DMS114 treated with DMSO at 0.1 percent for 48 hours (cell line): ENCODE measurements around the gene POLR1A.

Source experiments
- DNase-seq: peaks from one replicate; lab custom pipeline; 2025; ENCODE audit not compliant: unreplicated experiment; lab: John Stamatoyannopoulos, UW

The POLR1A gene

DNA sequence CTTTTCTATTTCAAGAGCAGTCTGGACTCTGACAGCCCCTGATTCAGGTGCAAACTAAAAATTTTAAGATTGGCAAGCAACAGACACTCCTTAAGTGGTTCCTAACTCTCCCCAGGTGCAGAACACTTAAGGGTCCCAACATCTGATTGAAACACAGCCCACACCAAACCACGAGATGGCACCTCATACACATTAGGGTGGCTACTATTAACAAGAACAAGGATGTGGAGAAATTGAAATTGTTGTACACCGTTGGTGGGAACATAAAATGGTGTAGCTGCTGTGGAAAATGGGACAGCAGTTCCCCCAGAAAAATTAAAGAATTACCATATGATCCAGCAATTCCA, 82.3 kb downstream of the POLR1A start:
- no peak for DNase-seq

DNA sequence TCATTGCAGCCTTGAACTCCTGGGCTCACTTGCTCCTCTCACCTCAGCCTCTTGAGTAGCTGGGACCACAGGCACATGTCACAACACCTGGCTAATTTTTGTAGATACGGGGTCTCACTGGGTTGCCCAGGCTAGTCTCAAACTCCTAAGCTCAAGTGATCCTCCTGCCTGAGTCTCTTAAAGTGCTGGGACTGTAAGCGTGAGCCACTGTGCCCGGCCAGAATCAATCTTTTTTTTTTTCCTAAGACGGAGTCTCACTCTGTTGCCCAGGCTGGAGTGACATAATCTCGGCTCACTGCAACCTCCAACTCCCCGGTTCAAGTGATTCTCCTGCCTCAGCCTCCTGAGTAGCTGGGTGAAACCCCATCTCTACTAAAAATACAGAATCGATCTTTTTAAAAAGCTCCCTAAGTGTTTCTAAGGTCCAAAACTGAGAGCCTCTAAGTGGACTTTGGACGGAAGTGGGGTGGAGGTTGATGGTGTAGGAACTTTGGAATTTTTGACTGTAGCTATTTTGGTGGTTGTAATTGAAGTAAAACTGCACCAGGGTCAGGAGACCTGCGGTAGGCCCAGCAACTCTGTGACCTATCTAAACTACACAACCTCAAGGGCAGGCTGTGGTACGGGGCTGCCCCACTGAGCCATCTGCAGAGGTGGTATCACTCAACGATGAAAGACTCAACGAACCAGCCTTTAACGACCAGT, 82.9 kb downstream of the POLR1A start:
- no peak for DNase-seq

DNA sequence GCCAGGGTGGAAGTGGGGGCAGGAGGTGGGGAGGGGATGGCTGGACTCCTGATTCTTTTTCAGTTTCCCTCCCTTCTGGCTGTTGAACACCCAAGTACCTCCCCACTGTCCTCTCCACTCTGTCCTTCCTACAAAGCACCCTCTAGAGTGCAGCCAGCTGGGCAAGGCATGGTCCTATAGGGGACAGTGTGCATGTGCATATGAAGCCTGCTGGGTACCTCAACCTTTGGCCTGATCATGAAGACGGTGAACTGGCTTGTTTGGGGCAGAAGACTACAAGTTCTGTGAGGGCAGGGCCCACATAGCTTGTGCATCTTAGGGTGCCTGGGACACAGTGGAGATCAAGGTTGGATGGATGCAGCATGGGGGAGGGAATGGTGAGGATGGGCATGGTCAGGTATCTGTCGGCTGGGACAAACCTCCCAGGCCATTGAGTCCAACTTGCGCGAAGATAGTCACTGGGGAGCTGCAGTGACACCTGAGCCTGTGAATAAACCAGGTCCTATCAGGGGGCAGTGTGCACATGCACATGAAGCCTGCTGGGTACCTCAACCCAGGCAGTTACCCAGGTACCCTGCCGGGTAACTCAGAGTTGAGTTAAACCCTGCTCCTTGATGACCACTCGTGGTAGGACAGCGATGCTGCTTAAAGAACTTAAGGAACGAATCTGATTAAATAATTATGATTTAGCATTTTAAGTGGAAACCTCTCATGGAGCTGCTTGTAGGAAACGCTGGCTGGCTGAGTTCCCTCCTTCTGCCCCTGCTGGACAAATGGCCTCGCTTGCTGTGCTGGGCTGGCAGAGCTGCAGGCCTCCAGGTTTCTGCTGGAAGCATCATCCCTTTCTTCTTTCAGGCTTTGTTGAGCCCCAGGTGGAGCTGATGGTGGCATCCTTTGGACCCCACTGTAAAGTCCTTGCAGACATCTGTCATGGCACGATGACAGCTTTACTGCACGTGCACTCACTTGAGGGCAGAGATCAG, 84.0 kb downstream of the POLR1A start:
- DNase-seq: no peak

DNA sequence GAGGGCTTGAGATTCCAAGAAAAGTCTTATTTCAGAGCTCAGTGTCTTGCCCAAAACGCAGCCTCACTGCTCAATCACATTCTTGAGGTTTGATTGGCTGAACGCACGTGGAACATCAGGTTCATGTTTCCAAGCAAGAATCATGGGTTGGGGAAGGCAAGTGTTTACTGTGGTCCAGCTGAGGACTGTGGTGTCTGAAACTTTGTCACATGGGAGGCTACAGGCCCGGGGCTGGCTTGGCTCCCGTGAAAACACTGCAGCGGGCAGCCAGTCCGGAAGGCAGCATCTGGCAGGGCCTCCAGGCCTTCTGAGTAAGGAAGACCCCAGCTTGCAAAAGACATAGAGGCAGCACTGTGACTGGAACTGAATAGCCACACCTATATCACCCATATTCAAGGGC, 84.7 kb downstream of the POLR1A start:
- DNase-seq: no peak

DNA sequence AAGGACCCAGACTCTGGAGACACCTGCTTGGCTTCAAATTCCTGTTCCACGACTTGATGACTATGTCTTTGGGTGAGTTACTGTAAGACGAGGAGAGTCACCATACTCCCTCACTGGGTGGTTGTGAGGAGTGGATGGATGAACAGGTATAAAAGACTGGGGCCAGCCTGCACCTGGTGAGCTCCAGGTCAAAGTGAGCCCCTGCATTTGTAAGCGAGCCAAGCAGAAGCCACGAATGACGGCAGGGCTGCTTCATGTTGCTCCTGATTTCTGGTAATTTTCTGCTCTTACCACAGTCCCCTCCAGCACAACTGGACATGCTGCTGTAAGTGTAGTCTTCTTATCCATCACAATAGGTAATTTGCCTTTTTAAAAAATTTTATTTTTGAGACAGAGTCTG, 86.6 kb downstream of the POLR1A start:
- DNase-seq: no peak

DNA sequence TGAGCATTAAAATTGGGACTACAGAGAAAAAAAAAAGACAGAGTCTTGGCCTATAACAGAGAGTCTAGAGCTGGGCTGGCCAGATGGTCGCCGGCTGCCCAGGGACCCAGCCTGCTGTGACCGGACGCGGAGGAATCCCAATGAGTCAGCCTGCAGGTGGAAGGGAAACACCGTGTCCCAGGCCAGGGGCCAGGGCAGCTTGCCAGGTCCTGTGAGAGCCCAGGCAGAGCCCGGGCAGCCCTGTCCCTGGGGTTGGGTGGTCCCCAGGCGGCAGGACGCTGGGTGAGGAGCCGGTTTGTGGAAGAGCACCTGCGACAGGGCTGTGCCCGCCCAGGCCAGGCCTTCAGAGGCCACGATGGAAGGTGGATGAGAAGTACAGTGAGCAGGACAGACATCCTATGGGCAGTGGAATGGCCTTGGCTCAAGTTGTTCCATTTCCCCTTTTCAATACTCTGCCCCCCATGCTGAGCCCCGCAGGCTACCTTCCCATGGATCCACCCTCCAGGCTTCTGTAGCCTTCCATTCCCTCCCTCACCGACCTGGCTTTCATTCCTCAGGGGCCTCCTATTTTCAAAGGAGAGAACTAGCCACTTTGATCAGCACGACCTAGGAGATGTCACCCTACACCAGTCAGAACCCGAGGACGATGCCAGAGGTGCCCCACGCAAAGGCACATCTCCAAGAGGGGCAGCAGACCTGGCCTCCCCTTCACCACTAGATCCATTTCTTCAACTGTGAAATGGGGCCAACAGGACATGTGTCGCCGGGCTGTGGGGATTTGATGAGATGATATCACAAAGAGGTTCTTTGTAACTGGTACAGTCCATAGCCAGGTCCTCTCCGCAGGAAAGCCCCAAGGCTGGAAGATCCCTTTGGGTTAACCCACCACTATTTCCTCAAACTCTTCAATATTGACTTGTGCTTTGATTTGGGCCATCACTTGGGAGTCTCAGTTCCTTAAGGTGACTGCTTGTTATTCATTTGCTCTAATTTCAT, 87.5 kb downstream of the POLR1A start:
- no peak for DNase-seq

DNA sequence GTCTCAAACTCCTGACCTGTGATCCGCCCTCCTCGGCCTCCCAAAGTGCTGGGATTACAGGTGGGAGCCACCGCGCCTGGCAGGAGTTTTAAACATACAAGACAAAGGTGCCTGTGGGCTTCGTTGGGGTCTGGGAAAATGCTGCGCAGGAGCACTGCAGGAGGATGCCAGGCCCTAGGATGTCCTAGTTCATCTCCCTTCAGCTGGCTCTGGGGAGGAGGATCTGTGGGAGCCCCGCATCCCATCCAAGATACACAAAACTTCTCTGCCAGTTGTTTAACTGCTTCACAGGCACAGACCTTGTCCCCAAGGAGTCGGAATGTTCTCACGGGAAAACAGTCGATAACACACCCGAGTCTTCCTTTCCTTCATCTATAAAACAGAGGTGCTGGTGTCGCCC, 89.1 kb downstream of the POLR1A start:
- DNase-seq: no peak

DNA sequence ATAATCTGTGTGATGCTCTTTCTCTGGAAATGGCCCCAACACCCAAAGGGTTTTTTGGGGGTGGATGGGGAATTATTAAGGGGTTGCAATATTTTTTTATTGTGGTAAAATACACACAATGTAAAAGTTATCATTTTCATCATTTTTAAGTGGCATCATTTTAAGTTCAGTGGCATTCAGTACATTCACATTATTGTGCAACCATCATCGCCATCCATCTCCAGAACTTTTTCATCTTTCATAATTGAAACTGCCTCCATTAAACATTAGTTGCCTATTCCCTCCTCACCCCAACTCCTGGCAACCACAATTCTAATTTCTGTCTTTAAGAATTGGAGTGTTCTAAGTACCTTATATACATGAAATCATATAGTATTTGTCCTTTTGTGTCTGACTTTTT, 90.0 kb downstream of the POLR1A start:
- no peak for DNase-seq

DNA sequence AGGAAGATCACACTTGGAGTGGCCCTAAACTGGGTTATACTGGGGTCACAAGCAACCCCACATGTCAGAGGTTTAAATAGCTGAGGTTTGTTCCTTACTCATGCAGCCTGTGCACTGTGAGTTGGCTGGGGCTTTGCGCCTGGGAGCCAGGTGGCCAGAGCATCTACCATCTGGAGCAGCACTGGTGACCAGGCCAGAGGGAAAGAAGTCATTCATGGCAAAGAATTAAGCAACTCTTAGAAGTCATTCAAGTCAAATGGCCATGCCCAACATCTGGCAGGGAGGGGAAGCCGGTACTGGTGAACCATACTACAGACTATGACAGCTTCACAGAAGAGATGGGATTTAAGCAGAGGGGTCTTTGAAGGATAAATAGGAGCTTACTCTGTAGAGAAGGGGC, 90.7 kb downstream of the POLR1A start:
- DNase-seq: no peak

DNA sequence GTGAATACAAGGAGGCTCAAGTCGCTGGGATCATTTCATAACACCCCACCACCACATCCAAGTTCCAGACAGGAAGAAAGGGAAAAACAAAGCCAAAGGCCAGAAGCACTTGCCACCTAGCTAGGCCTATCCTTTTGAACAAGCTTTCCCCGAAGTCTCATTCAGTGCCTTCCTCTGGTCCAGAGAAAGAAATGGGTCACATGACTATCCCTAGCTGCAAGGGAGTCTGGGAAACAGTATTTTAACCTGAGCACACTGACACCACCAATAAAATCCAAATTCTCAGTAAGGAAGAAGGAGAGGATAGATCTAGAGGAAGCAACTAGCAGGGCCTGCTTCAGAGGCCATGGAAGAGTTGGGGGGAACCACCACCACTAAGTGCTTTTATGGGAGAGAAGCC, 91.2 kb downstream of the POLR1A start:
- DNase-seq: no peak

DNA sequence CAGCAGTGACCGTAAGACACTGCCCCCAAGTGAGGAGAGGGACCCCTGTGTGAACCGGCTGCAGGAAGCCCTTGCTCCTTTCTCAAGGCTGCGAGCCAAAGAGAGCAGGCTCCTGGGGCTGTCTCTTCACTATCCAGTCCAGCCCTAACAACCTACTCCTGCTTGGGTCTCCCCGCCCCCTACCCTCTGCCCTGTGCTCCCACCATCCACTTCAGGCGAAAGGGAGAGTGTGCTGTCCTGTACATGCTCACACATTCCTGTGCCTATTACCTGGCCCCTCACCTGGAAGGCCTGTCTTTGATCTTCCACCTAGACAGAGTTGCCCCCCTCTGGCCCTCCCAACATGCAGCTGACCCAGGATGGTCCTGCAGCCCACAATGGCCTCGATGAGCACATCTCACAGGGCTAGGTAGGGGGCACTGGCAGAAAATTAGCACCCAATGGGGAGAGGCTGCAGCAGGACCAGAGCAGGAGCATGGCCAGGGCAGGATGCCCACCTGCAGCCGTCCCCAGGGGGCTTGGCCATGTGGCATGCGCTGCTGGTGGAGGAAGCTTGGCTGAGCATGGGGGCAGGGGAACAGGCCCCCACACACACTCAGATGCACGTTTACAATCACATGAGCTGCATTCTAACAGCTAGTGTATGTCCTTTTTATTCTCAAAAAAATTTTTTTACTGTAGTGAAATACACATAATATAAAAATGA, 93.5 kb downstream of the POLR1A start:
- no peak for DNase-seq

DNA sequence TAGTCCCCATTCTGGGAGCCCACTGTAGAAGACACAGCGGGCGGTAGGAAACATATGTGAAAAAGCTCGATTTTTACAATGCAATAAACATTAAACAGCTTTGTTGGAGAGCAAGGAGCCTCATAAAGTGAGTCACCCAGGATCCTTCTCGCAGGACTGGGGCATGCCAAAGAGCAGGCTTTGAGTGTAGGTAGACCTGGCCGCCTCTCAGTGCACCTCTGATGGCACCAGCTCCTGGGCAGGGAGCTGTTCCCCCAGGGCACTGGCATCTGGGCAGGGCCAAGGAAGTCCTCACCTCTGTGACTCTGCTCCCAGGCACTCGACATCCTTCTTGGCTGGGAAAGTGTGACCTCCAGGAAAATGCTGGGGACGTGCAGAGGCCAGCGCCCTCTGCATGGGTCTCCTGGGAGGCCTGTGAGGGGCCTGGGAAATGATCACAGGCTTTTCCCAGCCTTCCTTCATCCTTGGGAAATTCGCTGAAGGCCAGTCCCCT, 94.2 kb downstream of the POLR1A start:
- no peak for DNase-seq

DNA sequence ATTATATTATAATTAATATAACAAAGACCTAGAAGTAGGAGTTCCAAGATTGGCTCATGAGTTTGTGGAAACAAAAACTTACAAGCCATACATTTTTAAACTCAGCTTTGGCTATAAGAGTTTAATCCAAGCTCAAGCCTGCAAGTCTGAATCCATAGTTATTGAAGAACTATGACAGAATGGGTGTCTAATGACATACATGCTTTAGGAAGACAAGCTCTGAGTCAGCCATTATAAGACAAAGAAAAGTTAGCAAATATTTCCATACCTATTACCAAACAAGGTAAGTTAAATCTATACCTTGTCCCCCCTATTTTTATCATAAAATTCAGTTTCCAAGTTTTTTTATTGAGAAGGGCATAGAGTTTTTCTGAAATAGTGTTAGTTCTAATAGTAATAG, 95.6 kb downstream of the POLR1A start:
- no peak for DNase-seq

DNA sequence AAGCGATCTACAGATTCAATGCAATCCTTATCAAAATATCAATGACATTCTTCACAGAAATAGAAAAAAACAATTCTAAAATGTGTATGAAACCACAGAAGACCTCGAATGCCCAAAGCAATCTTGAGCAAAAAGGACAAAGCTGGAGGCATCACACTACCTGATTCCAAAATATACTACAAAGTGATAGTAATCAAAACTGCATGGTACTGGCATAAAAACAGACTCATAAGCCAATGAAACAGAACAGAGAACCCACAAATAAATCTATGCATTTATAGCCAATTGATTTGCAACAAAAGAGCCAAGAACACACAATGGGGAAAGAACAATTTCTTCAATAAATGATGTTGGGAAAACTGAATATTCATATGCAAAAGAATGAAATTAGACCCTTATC, 99.2 kb downstream of the POLR1A start:
- DNase-seq: no peak

DNA sequence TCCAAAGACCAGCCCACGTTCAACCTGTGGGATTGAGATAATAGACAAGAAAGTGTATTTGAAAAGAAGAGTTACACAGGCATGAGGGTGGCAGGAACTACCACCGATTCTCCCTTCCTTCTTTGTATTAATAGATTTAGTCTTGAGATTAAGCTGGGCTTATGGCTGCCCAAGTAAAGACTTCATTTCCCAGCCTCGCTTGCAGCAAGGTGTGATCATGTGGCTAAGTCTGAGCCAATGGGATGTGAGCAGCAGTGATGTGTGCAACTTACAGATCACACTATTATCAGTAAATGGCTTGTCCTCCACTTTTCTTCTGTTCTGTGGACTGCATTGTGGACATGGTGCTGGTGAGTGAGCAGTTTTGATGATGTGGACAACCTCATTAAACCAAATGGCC, 101.7 kb downstream of the POLR1A start:
- DNase-seq: no peak

DNA sequence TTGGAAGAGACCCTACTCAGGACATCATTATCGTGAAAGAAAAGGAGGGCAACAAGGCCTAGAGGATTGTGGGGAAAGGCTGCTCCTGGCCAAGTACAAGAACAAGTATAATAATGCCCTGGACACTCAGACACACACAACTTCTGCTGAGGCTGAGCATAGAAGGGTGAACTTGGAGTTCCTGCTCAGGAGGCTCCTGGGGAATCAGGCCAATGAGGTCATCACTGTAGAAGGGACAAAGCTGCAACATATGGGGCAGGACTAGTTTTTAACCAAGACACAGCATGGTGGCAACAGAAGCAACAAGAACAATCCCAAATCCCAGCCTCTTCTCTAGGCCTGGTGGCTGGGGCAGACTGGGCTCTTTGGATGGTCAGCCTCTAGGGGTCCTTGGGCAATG, 102.6 kb downstream of the POLR1A start:
- DNase-seq: no peak

DNA sequence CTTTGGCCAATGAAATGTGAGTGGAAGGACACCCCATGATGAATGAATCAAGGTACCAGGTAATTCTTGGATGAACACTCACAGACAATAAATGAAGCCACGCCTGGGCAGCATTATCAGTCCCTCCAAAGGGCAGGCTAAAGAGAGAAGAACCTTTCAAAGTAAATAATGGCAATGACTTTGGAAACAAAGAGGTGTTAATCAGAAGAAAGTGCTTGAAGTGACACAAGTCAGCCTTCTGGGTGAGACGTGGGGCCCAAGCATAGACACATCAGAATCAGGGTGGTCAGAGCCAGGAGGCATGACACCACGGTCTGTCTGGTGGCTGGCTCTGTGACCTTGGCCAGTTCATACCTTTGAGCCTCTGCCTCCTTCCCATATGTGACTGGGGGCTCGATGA, 103.3 kb downstream of the POLR1A start:
- DNase-seq: no peak

DNA sequence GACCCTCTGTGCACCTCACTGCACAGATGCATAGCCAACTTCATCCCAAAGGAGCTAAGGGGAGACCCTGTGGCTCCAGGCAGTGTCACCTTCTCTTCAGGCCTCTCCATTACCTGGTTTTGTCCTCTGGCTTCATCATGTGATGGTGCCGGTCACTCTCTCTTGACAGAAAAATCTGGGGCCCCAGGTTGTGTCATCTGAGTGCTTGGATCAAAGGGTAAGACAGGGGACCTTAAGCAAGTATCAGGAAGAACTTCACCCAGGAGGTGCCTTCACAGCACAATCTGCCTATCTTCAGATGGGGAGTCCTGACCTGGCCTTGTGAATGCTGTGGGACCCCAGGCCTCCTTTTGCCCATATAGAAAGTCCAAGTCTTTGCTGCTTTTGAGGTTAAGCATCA, 104.4 kb downstream of the POLR1A start:
- no peak for DNase-seq

DNA sequence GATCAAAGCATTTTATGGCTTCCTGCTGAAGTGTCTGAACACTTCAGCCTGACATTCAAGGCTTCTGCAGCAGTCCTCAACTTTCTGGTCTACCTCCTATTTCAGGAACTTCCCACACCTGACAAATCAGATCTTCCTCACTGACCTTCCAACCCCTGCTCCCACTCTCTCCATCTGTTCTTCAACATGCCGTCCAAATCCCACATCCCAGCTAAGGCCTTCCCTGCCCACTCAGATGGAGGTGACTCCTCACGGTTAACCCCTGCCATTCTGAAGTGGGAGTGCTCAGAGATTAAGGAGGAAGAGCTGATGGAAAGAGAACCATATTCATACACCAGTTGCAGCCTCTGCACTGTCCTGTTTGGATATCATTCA, 104.8 kb downstream of the POLR1A start:
- no peak for DNase-seq

DNA sequence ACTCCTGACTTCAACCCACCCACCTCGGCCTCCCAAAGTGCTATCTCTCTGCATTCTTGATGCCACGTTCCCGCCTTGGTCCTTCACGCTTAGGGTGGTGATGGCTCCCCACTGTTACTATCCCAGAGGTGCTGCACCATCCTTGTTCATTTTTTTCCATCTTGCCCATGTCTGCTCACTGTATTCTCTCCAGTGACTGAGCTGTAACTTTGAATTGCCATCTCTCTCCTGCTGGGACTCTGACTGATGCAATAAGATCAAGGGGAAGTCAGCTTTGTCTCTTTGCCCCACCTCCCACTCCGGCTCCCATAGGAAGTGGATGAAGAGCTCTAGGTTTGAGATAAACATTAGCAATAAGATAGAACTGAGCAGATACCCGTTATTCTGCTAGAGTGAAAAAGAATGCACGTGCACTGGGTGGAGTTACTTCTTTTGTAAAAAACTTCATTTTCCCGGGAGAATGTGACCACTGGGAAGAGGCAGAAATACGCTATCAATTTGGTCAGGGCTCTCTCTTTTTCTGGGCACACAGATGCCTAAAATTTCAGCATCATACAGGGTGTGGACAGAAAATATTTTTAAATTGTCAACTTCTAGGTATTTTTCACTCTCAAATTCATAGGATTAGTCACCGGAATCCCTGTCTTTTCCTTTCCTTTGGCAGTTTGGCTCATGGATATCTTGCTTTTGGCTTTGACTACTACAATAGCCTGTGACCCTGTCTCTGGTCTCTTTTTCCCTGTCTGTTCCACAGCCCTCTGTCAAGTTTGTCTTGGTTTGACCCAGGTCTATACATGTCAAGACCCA, 105.4 kb downstream of the POLR1A start:
- no peak for DNase-seq
